HG03432 (cell line): ENCODE data around the gene WWC2.
"Not testable (repeated sequence)": the region's sequence is repeated elsewhere in the genome, so short reads cannot be mapped to it uniquely, and the experiment has no call there.

Experiments used
- ATAC-seq: cut with Tn5 transposase; IDR thresholded peaks from one replicate; pipeline ENCODE4 v1.9.1; 2021; ENCODE audit warnings: mild to moderate bottlenecking, moderate library complexity; ENCODE audit not compliant: unreplicated experiment

WWC2 gene

DNA sequence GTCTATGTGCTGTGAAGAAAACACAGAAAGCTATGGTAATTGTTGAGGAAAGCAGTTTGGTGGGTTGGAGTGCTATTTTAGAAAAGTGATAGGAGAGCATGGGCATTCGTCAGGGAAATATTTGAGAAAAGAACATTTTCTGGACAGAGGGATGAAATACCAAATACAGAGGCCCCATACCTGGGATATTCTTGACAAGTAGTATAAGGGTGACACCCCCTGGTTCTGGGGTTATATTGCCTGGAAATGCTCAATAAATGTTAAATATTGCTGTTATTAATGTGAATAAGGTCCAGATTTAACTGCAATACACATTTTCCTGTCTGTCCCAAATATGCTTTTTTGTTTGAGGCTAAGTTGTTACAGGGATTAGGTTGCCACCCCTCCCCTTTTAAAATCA is 42.9 kb downstream of the WWC2 start:
- ATAC-seq, result no peak

GRCh38 chr4:183142571-183143550 is 43.8 kb downstream of the WWC2 start:
- no peak for ATAC-seq

- no peak for ATAC-seq
Observed at GRCh38 chr4:183144787-183145186, 45.7 kb downstream of the WWC2 start.

DNA sequence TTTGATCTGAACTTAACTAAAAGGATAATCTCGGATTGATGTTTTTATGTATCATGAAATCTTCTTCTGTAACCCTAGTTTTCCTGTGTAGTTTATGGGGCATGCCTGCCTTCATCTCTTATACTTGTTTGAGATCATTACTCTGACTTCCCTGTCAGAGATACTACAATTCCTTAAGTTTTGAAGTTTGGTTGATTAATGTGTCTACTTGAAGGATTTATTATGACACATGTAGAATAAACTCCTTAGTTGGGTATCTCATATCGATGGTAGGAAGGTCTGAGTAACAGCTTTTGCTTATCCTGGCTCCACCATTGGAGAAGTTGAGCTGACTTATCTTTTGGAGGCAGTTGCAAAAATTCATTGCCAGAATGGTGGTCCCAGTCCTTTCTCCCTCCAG is 46.7 kb downstream of the WWC2 start:
- no peak for ATAC-seq

DNA sequence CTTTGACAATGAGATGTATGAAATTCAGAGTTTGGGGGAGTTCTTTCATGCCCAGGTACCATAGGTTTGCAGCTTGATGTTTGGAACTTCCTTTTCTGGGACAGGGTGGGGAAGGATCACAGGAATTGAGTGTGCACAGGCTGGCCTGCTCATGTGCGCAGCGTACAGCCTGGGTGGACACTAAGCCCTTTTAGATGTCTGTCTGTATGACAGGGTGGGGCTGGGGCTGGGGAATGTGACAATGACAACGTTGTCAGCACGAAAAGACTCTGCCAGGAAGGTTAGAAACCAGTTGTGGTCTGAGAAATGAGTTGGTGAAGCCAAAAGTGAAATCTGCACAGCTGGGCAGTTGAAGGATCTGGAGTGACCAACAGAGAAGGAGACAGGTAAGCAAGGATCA is 47.4 kb downstream of the WWC2 start:
- no peak for ATAC-seq

- no peak for ATAC-seq
Observed at GRCh38 chr4:183147196-183147595, 48.1 kb downstream of the WWC2 start.

- no peak for ATAC-seq
Observed at GRCh38 chr4:183147983-183148382, 48.9 kb downstream of the WWC2 start.

DNA sequence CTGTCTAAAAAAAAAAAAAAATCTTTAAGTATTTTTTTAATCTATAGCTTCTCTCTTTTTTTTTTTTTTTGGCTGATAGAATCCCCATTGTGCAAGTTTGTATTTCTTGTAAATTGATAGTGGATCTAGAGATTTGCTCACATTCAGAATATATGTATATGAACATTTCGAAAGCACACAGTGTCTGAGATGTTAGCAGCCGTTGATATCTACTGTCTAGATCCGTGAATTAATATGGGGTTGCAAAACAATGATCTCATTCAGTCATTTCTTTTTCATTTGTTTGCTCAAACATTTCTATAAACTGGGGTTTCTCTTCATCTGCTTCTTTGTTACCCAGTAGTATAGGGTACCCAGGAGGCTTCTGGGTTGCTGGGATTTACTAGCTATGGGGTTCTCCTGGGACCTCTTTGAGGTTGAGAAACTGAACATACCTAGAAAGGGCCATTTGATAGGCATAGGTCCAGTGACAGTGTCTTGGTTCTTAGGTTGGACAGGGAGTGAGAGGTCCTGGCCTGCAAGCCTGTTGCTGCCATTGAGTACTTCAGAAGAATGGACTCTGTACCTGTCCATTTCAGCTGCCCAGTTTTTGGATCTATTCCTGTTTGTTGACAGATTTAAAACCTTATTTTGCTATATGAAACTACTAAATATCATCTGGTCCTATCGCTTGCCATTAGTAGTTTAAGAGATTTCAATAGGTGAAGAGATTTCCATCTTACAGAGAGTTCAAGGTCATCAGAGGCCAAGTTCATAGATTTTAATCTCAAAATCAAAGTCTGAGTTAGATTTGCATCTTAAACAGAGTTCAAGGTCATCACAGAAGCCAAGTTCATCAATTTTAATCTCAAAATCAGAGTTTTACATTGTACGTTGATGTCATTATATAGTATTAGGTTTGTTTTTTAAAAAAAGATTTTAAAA is 50.8 kb downstream of the WWC2 start:
- no peak for ATAC-seq

GRCh38 chr4:183150664-183151063 is 51.6 kb downstream of the WWC2 start:
- ATAC-seq, result not testable (repeated sequence)

GRCh38 chr4:183152232-183152631 is 53.2 kb downstream of the WWC2 start:
- ATAC-seq, result not testable (repeated sequence)

GRCh38 chr4:183153190-183153916 is 54.3 kb downstream of the WWC2 start:
- ATAC-seq, result no peak

GRCh38 chr4:183154701-183155391 is 55.8 kb downstream of the WWC2 start:
- ATAC-seq, result no peak

DNA sequence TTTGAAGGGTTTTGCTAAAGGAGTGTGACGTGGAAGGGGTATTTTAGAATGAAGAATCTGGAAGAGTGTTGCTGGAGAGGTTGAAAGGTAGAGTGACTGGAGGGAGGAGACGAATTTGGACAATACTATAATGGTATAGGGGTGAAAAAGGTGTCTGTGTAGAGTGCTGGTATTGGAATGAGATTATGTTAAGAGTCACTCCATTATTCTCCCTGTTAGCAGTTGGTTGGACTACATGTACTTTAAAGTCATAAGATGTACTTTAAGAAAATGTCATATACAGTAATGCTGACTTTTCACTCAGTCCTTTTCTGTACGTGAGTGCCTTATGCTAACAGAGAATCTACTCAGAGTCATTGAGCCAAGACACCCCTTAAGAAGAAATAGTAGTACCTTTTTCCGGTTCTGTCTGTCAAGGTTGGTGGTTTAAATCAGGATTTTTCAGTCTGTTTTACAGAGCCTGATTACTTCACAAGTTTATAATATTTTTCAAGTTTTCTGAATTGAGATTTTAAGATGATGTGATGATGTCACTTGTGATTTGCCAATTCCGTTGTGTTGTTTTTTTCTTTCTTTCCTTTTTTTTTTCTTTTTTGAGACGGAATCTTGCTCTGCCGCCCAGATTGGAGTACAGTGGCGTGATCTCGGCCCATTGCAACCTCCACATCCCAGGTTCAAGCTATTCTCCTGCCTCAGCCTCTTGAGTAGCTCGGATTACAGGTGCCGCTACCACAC is 56.6 kb downstream of the WWC2 start:
- ATAC-seq, result no peak

DNA sequence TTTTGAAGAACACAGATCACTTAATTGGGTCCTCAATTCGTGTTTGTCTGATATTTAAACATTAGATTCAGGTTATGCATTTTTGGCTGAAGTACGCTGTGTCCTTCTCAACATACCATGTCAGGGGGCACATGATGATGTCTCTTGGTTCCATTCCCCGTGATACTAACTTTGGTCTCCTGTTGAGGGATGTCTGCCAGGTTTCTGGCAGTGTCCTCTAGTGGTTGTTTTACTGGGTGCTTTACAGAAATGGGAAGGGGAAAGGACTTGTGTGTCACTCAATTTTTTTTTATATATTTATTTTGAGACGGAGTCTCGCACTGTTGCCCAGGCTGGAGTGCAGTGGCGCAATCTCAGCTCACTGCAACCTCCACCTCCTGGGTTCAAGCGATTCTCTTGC is 58.2 kb downstream of the WWC2 start:
- ATAC-seq, result no peak

DNA sequence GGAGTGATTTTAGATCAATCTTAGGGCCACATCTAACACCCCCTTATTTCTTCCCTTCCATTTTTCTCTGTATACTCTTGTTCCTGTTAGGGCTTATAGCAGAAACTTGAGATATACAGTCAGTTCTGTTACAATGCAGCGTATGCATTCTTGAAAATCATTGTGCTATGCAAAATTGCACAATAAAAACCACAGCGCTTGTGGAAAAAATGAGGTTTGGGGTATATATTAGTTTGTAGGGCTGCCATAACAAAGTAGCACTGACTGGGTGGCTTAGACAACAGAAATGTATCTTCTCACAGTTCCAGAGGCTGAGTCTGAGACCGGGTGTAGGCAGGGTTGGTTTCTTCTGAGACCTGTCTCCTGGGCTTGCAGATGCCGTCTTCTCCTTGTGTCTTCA is 59.0 kb downstream of the WWC2 start:
- no peak for ATAC-seq

DNA sequence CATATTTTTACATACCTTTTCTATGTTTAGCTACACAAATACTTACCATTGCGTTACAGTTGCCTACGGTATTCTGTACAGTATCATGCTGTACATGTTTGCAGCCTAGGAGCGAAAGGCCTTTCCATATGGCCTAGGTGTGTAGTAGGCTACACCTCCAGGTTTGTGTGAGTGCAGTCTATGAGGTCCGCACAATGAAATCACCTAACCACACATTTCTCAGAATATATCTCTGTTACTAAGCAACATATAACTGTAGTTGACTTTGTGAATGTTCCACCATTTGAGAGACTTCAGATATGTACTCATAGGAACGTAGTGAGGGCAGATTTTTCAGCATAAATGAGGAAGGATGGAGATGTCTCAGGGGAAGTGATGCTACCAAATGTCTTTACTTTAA is 62.6 kb downstream of the WWC2 start:
- no peak for ATAC-seq

DNA sequence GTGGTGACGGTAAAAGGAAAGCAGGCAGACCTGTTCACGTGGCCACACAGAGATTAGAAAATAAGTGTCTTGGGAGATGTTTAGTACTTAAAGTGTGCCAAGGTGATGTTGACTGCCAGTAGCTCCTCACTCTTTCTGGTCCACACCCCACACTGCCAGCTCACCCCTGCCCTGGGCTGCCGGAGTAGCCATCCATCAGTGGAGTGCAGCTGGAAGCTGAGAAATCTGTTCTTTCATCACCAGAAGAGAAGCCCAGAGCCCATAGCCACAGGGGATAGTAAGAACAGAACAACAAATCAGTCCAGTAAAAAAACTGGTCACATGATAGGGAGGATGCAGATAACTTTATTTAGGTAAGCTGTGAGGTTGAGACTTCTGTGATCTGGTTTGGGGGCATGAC is 64.1 kb downstream of the WWC2 start:
- no peak for ATAC-seq

DNA sequence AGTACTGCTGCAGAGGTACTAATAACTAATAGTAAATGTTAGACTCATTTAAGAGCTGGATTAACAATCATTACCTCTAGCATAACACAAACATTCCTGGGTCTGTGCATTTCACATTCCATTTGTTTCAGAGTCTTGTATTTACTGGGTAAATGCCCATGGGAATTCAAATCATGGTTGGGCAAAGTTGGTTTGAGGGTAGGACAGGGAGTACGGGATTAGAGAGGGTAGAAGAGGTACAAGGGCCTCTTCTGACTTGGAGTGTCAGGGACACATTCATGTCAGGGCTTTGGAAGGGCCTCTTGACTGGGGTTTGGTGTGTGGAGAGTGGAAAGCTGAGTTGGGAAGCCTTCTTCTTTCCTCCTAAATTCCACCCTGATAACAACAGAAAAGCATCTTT is 65.9 kb downstream of the WWC2 start:
- no peak for ATAC-seq

GRCh38 chr4:183165376-183165775 is 66.3 kb downstream of the WWC2 start:
- ATAC-seq, result no peak

DNA sequence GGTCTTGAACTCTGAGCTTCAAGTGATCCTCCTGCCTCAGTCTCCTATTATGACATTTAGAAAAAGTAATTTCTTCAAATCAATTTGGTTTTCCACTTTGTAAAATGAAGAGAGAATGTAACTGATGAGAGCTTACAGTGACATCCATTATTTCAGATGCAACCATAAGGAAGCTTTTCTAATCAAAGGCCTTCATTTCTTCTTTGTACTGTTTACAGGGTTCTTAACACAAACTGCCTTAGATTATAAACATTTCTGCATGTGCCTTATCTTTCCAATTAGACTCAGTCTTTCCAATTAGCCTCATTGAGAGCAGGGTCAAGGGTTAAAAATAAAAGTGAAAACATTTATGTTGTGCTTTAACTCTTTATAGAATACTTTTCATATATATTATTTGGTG is 71.8 kb downstream of the WWC2 start:
- ATAC-seq, result no peak
